CD4-positive, alpha-beta memory T cell (primary cell): ENCODE measurements around the gene GPC6. TPM values are rescaled to one million over a fixed set of nuclear protein-coding genes. Genes with fewer than 3 reads are reported as not detected.

Experiments
- CTCF ChIA-PET: fragments of 350-600 bp; sonication (Branson Sonifier 250); formaldehyde crosslinking; loops from one replicate; lab custom pipeline; 2021; ENCODE audit warnings: inconsistent platforms; ENCODE audit not compliant: partially characterized antibody; lab: Charles Lee
- POLR2A ChIA-PET: fragments of 350-600 bp; sonication (Branson Sonifier 250); formaldehyde crosslinking; loops from one replicate; lab custom pipeline; 2021; ENCODE audit not compliant: partially characterized antibody; lab: Charles Lee
- DNase-seq, 5 donors: peaks; one replicate each; pipeline versions ENCODE4 v3.0.0 to v3.0.0-alpha.2; 2020 to 2022; ENCODE audit warnings: mixed read lengths in 1 of 5
- H3K27ac ChIP-seq: one replicate; pipeline ENCODE4 v1.7.0; 2013; ENCODE audit warnings: low read depth, low read length
- H3K27me3 ChIP-seq: 2 replicates; pipeline ENCODE4 v1.7.0; 2013; ENCODE audit warnings: mild to moderate bottlenecking, low read length, moderate library complexity; ENCODE audit not compliant: insufficient read depth
- H3K36me3 ChIP-seq: 2 replicates; pipeline ENCODE4 v1.7.0; 2013; ENCODE audit warnings: mild to moderate bottlenecking, low read length, moderate library complexity; ENCODE audit not compliant: insufficient read depth
- H3K4me1 ChIP-seq: 2 replicates; pipeline ENCODE4 v1.7.0; 2013; ENCODE audit warnings: mild to moderate bottlenecking, low read length, moderate library complexity; ENCODE audit not compliant: insufficient read depth
- H3K4me3 ChIP-seq, 2 donors: one replicate each; pipeline ENCODE4 v1.7.0; 2013; ENCODE audit warnings: low read length in 2 of 2, mild to moderate bottlenecking in 1 of 2
- H3K9me3 ChIP-seq, 2 donors: one replicate each; pipeline ENCODE4 v1.7.0; 2013; ENCODE audit warnings: low read length in 2 of 2, control low read depth in 1 of 2; ENCODE audit not compliant: control insufficient read depth in 1 of 2
- H3K27ac Mint-ChIP-seq, 7 donors: one replicate each; pipeline ENCODE4 v1.8.0; 2020 to 2021; ENCODE audit warnings: mixed read lengths in 7 of 7, mild to moderate bottlenecking in 6 of 7, inconsistent platforms in 3 of 7, moderate library complexity in 3 of 7
- H3K27me3 Mint-ChIP-seq, 2 donors: one replicate each; pipeline ENCODE4 v1.8.0; 2020 to 2021; ENCODE audit warnings: mixed read lengths in 2 of 2
- H3K36me3 Mint-ChIP-seq, 2 donors: one replicate each; pipeline ENCODE4 v1.8.0; 2020 to 2021; ENCODE audit warnings: mixed read lengths in 2 of 2, inconsistent platforms in 1 of 2, mild to moderate bottlenecking in 1 of 2
- H3K4me1 Mint-ChIP-seq, 4 donors: one replicate each; pipeline ENCODE4 v1.8.0; 2020 to 2021; ENCODE audit warnings: mixed read lengths in 4 of 4, mild to moderate bottlenecking in 1 of 4
- H3K4me3 Mint-ChIP-seq, 8 donors: one replicate each; pipeline ENCODE4 v1.8.0; 2020 to 2021; ENCODE audit warnings: mixed read lengths in 8 of 8, mild to moderate bottlenecking in 7 of 8, moderate library complexity in 6 of 8, inconsistent platforms in 3 of 8
- H3K9me3 Mint-ChIP-seq, 8 donors: one replicate each; pipeline ENCODE4 v1.8.0; 2020 to 2021; ENCODE audit warnings: mixed read lengths in 8 of 8, mild to moderate bottlenecking in 5 of 8, inconsistent platforms in 3 of 8, moderate library complexity in 1 of 8
- intact Hi-C: fragments of 100-400 bp; cut with micrococcal nuclease; formaldehyde crosslinking; loops from one replicate; pipeline ENCODE4 v1.15.1; 2023
- polyA plus RNA-seq, 2 donors: library from polyadenylated mRNA; unstranded; fragments of 300-500 nt; fragmentation: Illumina TruSeq; gene quantifications; one replicate each; pipeline ENCODE4 v1.2.3, GENCODE V29; 2021
- total RNA-seq, 2 experiments: library from RNA; stranded (reverse); gene quantifications; one replicate each; pipeline ENCODE4 v1.2.3, GENCODE V29; 2021

Gene GPC6
- total and polyA plus RNA-seq, 4 experiments from 2014 or later = not detected

DNA sequence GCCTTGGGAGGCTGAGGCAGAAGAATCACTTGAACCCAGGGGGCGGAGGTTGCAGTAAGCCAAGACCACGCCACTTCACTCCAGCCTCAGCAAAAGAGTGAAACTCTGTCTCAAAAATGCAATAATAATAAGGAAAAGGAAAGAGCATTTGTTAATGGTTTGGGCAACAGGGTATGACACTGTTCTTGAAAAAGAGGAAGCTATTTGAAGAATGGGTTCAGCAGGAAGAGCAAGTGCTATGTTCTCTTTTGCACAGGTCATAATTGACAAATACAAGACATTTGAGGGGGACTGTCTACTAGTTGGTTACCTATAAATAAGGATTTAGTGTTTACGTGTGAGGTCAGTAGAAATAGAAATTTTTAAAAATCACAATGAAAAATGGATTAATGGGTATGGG is 1034.6 kb downstream of the GPC6 start:
- H3K4me3 ChIP-seq = no peak overlapping the region
- ChIA-PET CTCF (no interaction called here), POLR2A (no interaction called here)
- peaks cover 0 to 15% (median 6%) of the 10 kb centered on the region in 4 donors for H3K4me1 Mint-ChIP-seq
- H3K36me3 ChIP-seq = no peaks in the 10 kb centered on the region
- no peak overlapping the region for H3K4me3 Mint-ChIP-seq
- DNase-seq = no peak
- no peak overlapping the region for H3K27ac ChIP-seq
- intact Hi-C loops = loop anchor here (1.0 to 5.0 kb wide), 2 partner anchors 36 to 86 kb away; no protein-coding TSS in a partner anchor
- no peak overlapping the region for H3K27ac Mint-ChIP-seq
- H3K27me3 Mint-ChIP-seq = peaks cover 0 to 2% of the 10 kb centered on the region in 2 donors
- H3K9me3 Mint-ChIP-seq = peaks cover 0 to 2% (median 0%) of the 10 kb centered on the region in 8 donors
- H3K27me3 ChIP-seq = no peaks in the 10 kb centered on the region
- no peaks in the 10 kb centered on the region for H3K4me1 ChIP-seq
- H3K36me3 Mint-ChIP-seq = no peaks in the 10 kb centered on the region
- H3K9me3 ChIP-seq = no peaks in the 10 kb centered on the region

DNA sequence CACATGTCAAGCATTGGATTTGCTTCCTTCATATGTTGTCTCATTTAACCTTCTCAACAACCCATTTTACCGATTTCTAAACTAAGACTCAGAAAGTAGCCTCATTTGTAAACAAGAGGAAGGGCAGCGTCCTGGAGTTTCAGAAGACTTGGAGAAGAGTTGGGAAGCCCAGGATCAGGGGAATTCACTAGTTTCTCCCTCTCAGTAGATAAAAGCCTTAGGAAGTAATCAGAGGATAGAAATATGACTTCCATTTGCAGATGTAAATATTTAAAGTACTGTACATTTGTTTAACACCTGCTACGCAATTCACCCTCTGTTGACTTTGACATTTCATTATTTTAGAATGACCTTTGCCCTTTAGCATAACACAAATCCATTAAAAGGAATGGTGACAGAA is 1036.4 kb downstream of the GPC6 start:
- DNase-seq = no peak
- no peaks in the 10 kb centered on the region for H3K27me3 ChIP-seq
- no peaks in the 10 kb centered on the region for H3K36me3 Mint-ChIP-seq
- H3K9me3 ChIP-seq = no peaks in the 10 kb centered on the region
- no peak overlapping the region for H3K27ac ChIP-seq
- intact Hi-C loops = loop anchor here (5.0 kb wide), 1 partner anchor 84 kb away; no protein-coding TSS in a partner anchor
- H3K27me3 Mint-ChIP-seq = peaks cover 0 to 2% of the 10 kb centered on the region in 2 donors
- peaks cover 0 to 2% (median 0%) of the 10 kb centered on the region in 8 donors for H3K9me3 Mint-ChIP-seq
- no peaks in the 10 kb centered on the region for H3K36me3 ChIP-seq
- ChIA-PET CTCF (interaction anchor here (1.0 kb wide), 1 partner anchor 9 kb away, joined by 3 read pairs; no protein-coding TSS in a partner anchor), POLR2A (no interaction called here)
- H3K4me1 Mint-ChIP-seq = peaks cover 0 to 8% (median 0%) of the 10 kb centered on the region in 4 donors
- no peaks in the 10 kb centered on the region for H3K4me1 ChIP-seq
- H3K27ac Mint-ChIP-seq = no peak overlapping the region
- no peak overlapping the region for H3K4me3 ChIP-seq
- H3K4me3 Mint-ChIP-seq = no peak overlapping the region

DNA sequence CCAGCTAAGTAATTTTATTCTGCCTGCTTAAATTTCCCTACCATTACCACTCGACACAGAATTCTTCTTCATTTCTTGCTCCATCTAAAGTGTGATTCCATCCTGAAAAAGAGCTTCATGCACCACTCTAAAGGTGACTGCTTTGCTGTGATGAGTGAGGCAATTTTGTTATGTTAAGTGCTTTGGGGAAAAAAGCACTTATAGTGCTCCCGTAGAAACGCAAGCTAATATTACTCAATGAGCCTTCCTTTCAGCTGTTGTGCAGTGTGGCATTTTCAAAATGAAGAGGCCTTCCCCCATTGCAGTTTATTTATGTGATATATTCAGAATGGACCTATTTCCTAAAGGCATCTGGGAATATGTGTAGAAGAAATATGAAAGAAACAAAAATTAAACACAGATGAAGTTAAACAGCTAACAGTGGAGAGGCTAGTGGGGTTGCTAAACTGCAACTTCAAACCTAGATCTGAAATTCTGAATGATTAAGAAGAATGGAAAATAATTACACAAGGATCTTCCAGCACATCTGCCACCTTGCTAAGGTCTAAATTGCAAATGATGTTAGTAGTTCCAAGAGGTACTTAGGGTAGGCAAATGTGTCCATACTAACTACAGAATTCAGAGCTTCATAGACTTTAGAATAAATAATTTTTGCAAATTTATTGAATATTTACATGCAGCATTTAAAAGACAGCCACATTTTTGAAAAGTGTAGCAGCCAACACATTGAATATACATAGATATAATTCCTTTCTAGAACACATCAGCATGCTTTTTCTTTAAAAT is 1041.2 kb downstream of the GPC6 start:
- H3K36me3 ChIP-seq = no peaks in the 10 kb centered on the region
- Mint-ChIP-seq H3K36me3 (no peaks in the 10 kb centered on the region), H3K27me3 (no peaks in the 10 kb centered on the region), H3K4me1 (peaks cover 0 to 2% (median 0%) of the 10 kb centered on the region in 4 donors), H3K27ac (no peak overlapping the region), H3K9me3 (peaks cover 0 to 6% (median 0%) of the 10 kb centered on the region in 8 donors), H3K4me3 (no peak overlapping the region)
- no peak overlapping the region for H3K27ac ChIP-seq
- POLR2A ChIA-PET = no interaction called here
- CTCF ChIA-PET = no interaction called here
- no peak for DNase-seq
- no peak overlapping the region for H3K4me3 ChIP-seq
- H3K9me3 ChIP-seq = no peaks in the 10 kb centered on the region
- H3K27me3 ChIP-seq = no peaks in the 10 kb centered on the region
- H3K4me1 ChIP-seq = no peaks in the 10 kb centered on the region
- intact Hi-C loops = no loop called here

GRCh38 chr13:94268661-94269060 is 1042.1 kb downstream of the GPC6 start:
- no peaks in the 10 kb centered on the region for H3K36me3 Mint-ChIP-seq
- peaks cover 0 to 6% (median 0%) of the 10 kb centered on the region in 8 donors for H3K9me3 Mint-ChIP-seq
- no peak for DNase-seq
- H3K27me3 Mint-ChIP-seq = peaks cover 0 to 3% of the 10 kb centered on the region in 2 donors
- H3K27ac Mint-ChIP-seq = no peak overlapping the region
- intact Hi-C loops = no loop called here
- H3K4me1 ChIP-seq = no peaks in the 10 kb centered on the region
- no peak overlapping the region for H3K4me3 Mint-ChIP-seq
- no peaks in the 10 kb centered on the region for H3K9me3 ChIP-seq
- no peaks in the 10 kb centered on the region for H3K27me3 ChIP-seq
- no peak overlapping the region for H3K4me3 ChIP-seq
- POLR2A ChIA-PET = no interaction called here
- H3K4me1 Mint-ChIP-seq = peaks cover 0 to 2% (median 0%) of the 10 kb centered on the region in 4 donors
- CTCF ChIA-PET = interaction anchor here (1.7 kb wide), 1 partner anchor 94 kb away, joined by 9 read pairs; no protein-coding TSS in a partner anchor
- H3K27ac ChIP-seq = no peak overlapping the region
- H3K36me3 ChIP-seq = no peaks in the 10 kb centered on the region

GRCh38 chr13:94269557-94269956 is 1043.0 kb downstream of the GPC6 start:
- Histone ChIP-seq H3K27ac (no peak overlapping the region), H3K4me3 (no peak overlapping the region), H3K4me1 (no peaks in the 10 kb centered on the region), H3K9me3 (no peaks in the 10 kb centered on the region), H3K36me3 (no peaks in the 10 kb centered on the region), H3K27me3 (no peaks in the 10 kb centered on the region)
- no peak overlapping the region for H3K4me3 Mint-ChIP-seq
- H3K27ac Mint-ChIP-seq = no peak overlapping the region
- H3K9me3 Mint-ChIP-seq = peaks cover 0 to 6% (median 0%) of the 10 kb centered on the region in 8 donors
- peaks cover 0 to 2% (median under 1%) of the 10 kb centered on the region in 4 donors for H3K4me1 Mint-ChIP-seq
- ChIA-PET CTCF (interaction anchor here (1.7 kb wide), 1 partner anchor 93 kb away, joined by 9 read pairs; no protein-coding TSS in a partner anchor), POLR2A (no interaction called here)
- H3K36me3 Mint-ChIP-seq = no peaks in the 10 kb centered on the region
- intact Hi-C loops = no loop called here
- H3K27me3 Mint-ChIP-seq = peaks cover 0 to 3% of the 10 kb centered on the region in 2 donors
- no peak for DNase-seq

DNA sequence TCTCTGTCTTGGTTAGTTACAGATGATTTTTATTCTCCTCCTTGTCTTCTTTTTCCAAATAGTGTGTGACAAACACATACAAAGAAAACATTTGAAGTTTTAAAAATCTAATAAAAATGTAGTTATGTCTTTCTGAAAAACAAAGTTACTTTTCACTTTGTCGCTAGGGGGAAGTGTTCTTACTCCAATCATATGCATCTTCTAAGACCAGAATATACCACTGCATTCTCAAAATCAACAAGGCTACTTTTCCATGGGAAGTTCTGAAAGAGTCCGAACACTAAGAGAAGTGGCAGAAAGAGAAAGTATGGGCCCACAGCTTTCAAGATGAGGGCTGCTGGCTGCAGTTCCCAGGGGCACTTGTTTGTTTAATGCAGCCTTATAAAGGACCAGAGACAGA is 1043.9 kb downstream of the GPC6 start:
- Histone ChIP-seq H3K4me3 (no peak overlapping the region), H3K4me1 (no peaks in the 10 kb centered on the region), H3K27me3 (no peaks in the 10 kb centered on the region), H3K27ac (no peak overlapping the region), H3K9me3 (no peaks in the 10 kb centered on the region), H3K36me3 (no peaks in the 10 kb centered on the region)
- Mint-ChIP-seq H3K27ac (no peak overlapping the region), H3K4me1 (peaks cover 0 to 2% (median under 1%) of the 10 kb centered on the region in 4 donors), H3K36me3 (no peaks in the 10 kb centered on the region), H3K27me3 (peaks cover 0 to 3% of the 10 kb centered on the region in 2 donors), H3K4me3 (no peak overlapping the region), H3K9me3 (peaks cover 0 to 4% (median 0%) of the 10 kb centered on the region in 8 donors)
- intact Hi-C loops = loop anchor here (1.0 kb wide), 1 partner anchor 92 kb away; no protein-coding TSS in a partner anchor
- no peak for DNase-seq
- ChIA-PET CTCF (interaction anchor here (0.7 to 1.7 kb wide), 2 partner anchors 10 to 92 kb away, joined by 5 to 9 read pairs; no protein-coding TSS in a partner anchor), POLR2A (no interaction called here)

- no peak overlapping the region for H3K27ac Mint-ChIP-seq
- POLR2A ChIA-PET = no interaction called here
- peaks cover 0 to 1% of the 10 kb centered on the region in 2 donors for H3K36me3 Mint-ChIP-seq
- H3K27me3 Mint-ChIP-seq = peaks cover 0 to 4% of the 10 kb centered on the region in 2 donors
- no peaks in the 10 kb centered on the region for H3K36me3 ChIP-seq
- no peak overlapping the region for H3K4me3 ChIP-seq
- H3K4me3 Mint-ChIP-seq = no peak overlapping the region
- H3K9me3 ChIP-seq = no peaks in the 10 kb centered on the region
- no peak overlapping the region for H3K27ac ChIP-seq
- peaks cover 0 to 2% (median under 1%) of the 10 kb centered on the region in 4 donors for H3K4me1 Mint-ChIP-seq
- H3K27me3 ChIP-seq = no peaks in the 10 kb centered on the region
- intact Hi-C loops = no loop called here
- no peak for DNase-seq
- H3K9me3 Mint-ChIP-seq = peaks cover 0 to 5% (median 3%) of the 10 kb centered on the region in 8 donors
- CTCF ChIA-PET = interaction anchor here (1.6 kb wide), 1 partner anchor 91 kb away, joined by 3 read pairs; no protein-coding TSS in a partner anchor
- H3K4me1 ChIP-seq = no peaks in the 10 kb centered on the region
These were observed 1045.4 kb downstream of the GPC6 start for GRCh38 chr13:94272038-94272437.
